HL-60 (cell line): ENCODE data around the gene MAPK8IP2.
"Not testable (repeated sequence)": the region's sequence is repeated elsewhere in the genome, so short reads cannot be mapped to it uniquely, and the experiment has no call there.

Experiments
- DNase-seq, 2 experiments: peaks; one replicate each; pipeline ENCODE4 v3.0.0-alpha.2; 2010 to 2020; ENCODE audit warnings: low read depth in 1 of 2, low spot score in 1 of 2
- H3K27ac ChIP-seq: fragments of 250-450 bp; sonication (Bioruptor Pico); replicated peaks from 2 replicates; pipeline ENCODE4 v1.5.1; 2020; ENCODE audit warnings: mild to moderate bottlenecking, moderate library complexity
- H3K27me3 ChIP-seq: fragments of 250-450 bp; sonication (Bioruptor Pico); 2 replicates; pipeline ENCODE4 v1.5.1; 2021; ENCODE audit warnings: mild to moderate bottlenecking, moderate library complexity; ENCODE audit not compliant: insufficient read depth, poor library complexity, severe bottlenecking
- H3K4me3 ChIP-seq: replicated peaks from 2 replicates; pipeline ENCODE4 v1.5.1; 2011; ENCODE audit warnings: mild to moderate bottlenecking, control low read depth, low read length; ENCODE audit not compliant: insufficient read depth
- GABPA ChIP-seq: IDR thresholded peaks from 2 replicates; pipeline ENCODE4 v1.6.1; 2012; ENCODE audit warnings: low read depth
- POLR2AphosphoS5 ChIP-seq: IDR thresholded peaks from 2 replicates; pipeline ENCODE4 v1.6.1; 2012; ENCODE audit warnings: low read depth
- SPI1 ChIP-seq: IDR thresholded peaks from 2 replicates; pipeline ENCODE4 v1.6.1; 2012; ENCODE audit warnings: low read depth, mild to moderate bottlenecking, borderline replicate concordance
- TF ChIP-seq, protein P1 (sequence below): IDR thresholded peaks from 2 replicates; pipeline ENCODE4 v1.6.1; 2012; ENCODE audit warnings: low read depth; ENCODE audit not compliant: insufficient replicate concordance
- TF ChIP-seq, protein P2 (sequence below): IDR thresholded peaks from one replicate; pipeline ENCODE4 v1.5.1; 2011; ENCODE audit warnings: low read length, control low read depth, inconsistent platforms; ENCODE audit not compliant: insufficient read depth

Gene MAPK8IP2

DNA sequence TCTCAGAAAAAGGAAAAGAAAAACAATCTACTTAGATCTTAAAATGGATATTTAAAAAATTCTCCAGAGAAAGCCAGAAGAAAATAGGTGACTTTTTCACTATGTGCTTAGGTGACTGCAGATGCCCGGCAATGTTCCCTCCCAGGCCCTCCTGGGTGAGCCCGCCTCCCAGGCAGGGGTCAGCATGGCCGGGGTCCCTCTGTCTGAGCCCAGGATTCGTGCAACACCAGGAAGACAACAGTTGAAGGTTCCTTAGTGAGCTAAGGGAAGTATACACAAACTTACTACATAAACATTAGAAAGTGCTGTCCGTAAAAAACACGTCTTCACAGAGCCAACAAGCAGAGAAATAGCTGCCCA is 11.6 kb downstream of the MAPK8IP2 start:
- TF ChIP-seq SPI1: no peak
- TF ChIP-seq POLR2AphosphoS5: no peak
- TF ChIP-seq, protein P1, sequence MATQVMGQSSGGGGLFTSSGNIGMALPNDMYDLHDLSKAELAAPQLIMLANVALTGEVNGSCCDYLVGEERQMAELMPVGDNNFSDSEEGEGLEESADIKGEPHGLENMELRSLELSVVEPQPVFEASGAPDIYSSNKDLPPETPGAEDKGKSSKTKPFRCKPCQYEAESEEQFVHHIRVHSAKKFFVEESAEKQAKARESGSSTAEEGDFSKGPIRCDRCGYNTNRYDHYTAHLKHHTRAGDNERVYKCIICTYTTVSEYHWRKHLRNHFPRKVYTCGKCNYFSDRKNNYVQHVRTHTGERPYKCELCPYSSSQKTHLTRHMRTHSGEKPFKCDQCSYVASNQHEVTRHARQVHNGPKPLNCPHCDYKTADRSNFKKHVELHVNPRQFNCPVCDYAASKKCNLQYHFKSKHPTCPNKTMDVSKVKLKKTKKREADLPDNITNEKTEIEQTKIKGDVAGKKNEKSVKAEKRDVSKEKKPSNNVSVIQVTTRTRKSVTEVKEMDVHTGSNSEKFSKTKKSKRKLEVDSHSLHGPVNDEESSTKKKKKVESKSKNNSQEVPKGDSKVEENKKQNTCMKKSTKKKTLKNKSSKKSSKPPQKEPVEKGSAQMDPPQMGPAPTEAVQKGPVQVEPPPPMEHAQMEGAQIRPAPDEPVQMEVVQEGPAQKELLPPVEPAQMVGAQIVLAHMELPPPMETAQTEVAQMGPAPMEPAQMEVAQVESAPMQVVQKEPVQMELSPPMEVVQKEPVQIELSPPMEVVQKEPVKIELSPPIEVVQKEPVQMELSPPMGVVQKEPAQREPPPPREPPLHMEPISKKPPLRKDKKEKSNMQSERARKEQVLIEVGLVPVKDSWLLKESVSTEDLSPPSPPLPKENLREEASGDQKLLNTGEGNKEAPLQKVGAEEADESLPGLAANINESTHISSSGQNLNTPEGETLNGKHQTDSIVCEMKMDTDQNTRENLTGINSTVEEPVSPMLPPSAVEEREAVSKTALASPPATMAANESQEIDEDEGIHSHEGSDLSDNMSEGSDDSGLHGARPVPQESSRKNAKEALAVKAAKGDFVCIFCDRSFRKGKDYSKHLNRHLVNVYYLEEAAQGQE: no peak
- TF ChIP-seq, protein P2, sequence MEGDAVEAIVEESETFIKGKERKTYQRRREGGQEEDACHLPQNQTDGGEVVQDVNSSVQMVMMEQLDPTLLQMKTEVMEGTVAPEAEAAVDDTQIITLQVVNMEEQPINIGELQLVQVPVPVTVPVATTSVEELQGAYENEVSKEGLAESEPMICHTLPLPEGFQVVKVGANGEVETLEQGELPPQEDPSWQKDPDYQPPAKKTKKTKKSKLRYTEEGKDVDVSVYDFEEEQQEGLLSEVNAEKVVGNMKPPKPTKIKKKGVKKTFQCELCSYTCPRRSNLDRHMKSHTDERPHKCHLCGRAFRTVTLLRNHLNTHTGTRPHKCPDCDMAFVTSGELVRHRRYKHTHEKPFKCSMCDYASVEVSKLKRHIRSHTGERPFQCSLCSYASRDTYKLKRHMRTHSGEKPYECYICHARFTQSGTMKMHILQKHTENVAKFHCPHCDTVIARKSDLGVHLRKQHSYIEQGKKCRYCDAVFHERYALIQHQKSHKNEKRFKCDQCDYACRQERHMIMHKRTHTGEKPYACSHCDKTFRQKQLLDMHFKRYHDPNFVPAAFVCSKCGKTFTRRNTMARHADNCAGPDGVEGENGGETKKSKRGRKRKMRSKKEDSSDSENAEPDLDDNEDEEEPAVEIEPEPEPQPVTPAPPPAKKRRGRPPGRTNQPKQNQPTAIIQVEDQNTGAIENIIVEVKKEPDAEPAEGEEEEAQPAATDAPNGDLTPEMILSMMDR: no peak
- TF ChIP-seq GABPA: no peak
- no peak overlapping the region for H3K4me3 ChIP-seq
- H3K27me3 ChIP-seq: peaks cover 9% of the 10 kb centered on the region
- no peak overlapping the region for H3K27ac ChIP-seq
- DNase-seq: no peak

DNA sequence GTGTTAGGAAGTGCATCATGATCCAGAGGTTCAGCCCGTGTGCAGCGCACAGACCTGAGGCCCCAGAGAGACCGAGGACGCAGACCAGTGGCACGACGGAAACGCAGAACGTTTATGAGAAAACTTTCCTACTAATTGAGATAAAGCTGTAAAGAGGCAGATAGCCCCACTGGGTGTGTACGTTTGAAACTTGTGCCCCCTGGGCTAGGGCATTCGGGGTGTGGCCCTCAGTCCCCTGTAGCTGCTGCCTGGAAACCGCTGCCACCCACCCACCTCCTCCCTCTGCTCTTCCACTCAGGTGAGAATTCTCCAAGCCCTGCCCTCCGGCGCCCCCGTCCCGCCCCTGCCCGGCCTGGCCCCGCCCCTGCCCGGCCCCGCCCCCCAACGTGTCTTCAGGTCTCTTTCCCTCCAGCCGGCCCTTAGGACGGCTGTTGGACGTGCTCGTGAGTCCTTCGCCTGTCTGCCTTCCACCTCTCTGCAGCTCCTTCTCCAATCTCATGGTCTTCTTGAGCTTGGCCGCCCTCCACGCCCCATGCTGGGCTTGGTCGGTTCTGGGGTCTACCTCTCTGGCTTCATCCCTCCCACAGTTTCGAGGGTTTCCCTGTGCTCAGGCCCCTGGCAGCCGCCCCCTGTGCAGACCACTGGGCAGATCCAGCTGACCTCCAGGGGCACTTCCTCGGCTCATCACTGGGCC is 12.1 kb downstream of the MAPK8IP2 start:
- H3K4me3 ChIP-seq: no peak overlapping the region
- no peak overlapping the region for H3K27ac ChIP-seq
- peaks cover 3% of the 10 kb centered on the region for H3K27me3 ChIP-seq
- TF ChIP-seq POLR2AphosphoS5 (no peak), SPI1 (no peak), GABPA (no peak)
- TF ChIP-seq, protein P1: no peak
- TF ChIP-seq, protein P2: no peak
- no peak for DNase-seq

GRCh38 chr22:50613291-50613981 is 12.8 kb downstream of the MAPK8IP2 start:
- no peak for TF ChIP-seq SPI1
- TF ChIP-seq POLR2AphosphoS5: no peak
- TF ChIP-seq, protein P1: no peak
- TF ChIP-seq GABPA: no peak
- TF ChIP-seq, protein P2: no peak
- Histone ChIP-seq H3K27ac (no peak overlapping the region), H3K4me3 (no peak overlapping the region), H3K27me3 (no peaks in the 10 kb centered on the region)
- no peak for DNase-seq

DNA sequence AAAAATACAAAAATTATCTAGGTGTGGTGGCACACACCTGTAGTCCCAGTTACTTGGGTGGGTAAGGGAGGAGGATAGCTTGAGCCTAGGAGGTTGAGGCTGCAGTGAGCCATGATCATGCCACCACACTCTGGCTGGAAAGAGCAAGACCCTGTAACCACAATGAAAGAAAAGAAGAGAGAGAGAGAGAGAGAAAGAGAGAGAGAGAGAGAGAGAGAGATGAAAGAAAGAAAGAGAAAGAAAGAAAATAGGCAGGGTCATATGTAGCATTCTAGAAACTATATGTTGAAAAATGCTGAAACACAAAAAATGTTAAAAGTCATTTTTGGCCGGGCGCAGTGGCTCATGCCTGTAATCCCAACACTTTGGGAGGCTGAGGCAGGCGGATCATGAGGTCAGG is 13.7 kb downstream of the MAPK8IP2 start:
- not testable (repeated sequence) for H3K27ac ChIP-seq, DNase-seq, H3K4me3 ChIP-seq, H3K27me3 ChIP-seq
